HG03045 (cell line): ENCODE measurements around the gene CSTA.

Experiments used
- ATAC-seq: cut with Tn5 transposase; IDR thresholded peaks from one replicate; pipeline ENCODE4 v1.9.1; 2021; ENCODE audit warnings: mild to moderate bottlenecking, moderate library complexity; ENCODE audit not compliant: unreplicated experiment

Gene CSTA

GRCh38 chr3:122374034-122374433, 49.0 kb downstream of the CSTA start:
- ATAC-seq, result no peak

- ATAC-seq, result no peak
Measured at GRCh38 chr3:122377975-122378374, 52.9 kb downstream of the CSTA start.

DNA sequence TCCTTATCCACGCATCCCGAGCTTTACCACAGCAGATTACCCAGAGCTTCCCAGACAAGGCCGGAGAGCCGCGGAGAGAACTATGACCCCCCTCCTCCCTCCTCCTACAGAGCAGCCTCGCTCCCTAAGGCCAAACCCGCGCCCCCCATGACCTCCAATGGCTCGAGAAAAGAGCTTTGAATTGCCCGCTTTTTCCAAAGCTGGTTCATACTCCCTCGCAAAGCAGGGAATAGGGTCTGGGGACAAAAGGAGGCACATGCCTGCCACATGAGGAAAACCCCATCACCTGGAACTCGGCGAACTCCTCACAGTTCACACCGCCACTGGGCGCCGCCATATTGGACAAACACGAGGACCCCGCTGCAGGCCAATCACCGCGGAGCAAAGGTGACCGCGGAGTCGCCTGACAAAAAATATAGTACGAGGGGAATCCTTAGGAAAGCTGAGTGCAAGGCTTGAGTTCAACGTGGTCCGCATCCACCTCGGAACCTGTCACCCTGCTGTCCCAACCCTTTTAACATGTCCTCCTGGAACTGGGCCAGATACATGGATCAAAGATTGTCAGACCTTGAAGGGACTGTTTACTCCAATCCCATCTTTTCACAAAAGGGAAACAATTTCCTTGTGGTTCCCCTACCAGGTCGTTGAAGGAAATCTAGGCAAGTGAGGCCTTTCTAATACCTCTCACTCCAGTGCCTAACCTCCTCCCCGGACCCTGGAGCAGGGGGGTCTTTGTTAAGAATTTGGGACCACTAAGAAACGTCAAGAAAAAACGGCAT, 58.0 kb downstream of the CSTA start, which contains the start of gene MIX23:
MIX23 (minus strand) TSS at position 344 of the 779 bp plus-strand sequence; CDS start at position 337, 7 bp downstream.
- peak; percentile 42 for ATAC-seq

GRCh38 chr3:122383771-122384697, 59.0 kb downstream of the CSTA start, which contains the start of gene FAM162A:
FAM162A (plus strand) TSS chr3:122384182; CDS start chr3:122384266, 84 bp downstream.
- ATAC-seq, result peak; percentile 95

DNA sequence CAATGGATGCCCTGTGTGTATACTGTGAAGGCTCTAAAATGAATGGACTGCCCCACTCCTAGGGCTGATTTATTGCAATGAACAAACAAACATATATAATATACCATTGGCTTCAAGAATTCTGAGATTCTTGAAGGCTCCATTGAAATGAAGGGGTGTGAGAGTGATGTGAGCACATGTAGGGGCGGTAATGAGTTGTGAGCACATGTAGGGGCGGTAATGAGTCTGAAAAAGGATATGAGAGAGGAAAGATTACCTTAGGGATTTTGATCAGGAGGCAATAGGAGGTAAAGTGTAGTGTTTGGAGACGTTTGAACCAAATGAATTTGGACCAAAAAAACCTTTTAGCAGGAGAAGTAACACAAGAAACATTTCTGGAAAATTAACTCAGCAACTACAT, 62.7 kb downstream of the CSTA start:
- no peak for ATAC-seq

- ATAC-seq, result no peak
Measured at GRCh38 chr3:122389197-122389596, 64.1 kb downstream of the CSTA start.

DNA sequence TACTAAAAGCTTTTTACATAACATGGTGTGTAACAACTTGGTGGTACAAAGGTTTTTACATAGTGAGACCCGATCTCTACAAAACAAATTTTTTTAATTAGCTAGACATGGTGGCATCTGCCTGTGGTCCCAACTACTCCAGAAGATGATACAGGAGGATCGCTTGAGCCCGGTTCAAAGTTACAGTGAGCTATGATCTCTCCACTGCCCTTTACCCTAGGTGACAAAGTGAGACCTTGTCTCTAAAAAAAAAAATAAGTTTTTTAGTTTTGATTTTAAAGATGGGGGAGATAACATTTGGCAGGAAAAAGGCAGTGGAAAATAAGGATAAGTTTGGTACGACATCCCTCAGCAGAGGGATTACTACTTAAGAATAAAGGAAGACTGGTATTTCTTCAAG, 64.8 kb downstream of the CSTA start:
- ATAC-seq, result no peak

GRCh38 chr3:122390665-122391064, 65.6 kb downstream of the CSTA start:
- no peak for ATAC-seq
